Hepatic stellate cell (primary cell): Measurements from ENCODE around the gene SEMA5A.
"Not testable (repeated sequence)": the region's sequence is repeated elsewhere in the genome, so short reads cannot be mapped to it uniquely, and the experiment has no call there.

Experiments used
- DNase-seq: peaks from one replicate; pipeline ENCODE4 v3.0.0; 2011; ENCODE audit warnings: low spot score

Gene SEMA5A

DNA sequence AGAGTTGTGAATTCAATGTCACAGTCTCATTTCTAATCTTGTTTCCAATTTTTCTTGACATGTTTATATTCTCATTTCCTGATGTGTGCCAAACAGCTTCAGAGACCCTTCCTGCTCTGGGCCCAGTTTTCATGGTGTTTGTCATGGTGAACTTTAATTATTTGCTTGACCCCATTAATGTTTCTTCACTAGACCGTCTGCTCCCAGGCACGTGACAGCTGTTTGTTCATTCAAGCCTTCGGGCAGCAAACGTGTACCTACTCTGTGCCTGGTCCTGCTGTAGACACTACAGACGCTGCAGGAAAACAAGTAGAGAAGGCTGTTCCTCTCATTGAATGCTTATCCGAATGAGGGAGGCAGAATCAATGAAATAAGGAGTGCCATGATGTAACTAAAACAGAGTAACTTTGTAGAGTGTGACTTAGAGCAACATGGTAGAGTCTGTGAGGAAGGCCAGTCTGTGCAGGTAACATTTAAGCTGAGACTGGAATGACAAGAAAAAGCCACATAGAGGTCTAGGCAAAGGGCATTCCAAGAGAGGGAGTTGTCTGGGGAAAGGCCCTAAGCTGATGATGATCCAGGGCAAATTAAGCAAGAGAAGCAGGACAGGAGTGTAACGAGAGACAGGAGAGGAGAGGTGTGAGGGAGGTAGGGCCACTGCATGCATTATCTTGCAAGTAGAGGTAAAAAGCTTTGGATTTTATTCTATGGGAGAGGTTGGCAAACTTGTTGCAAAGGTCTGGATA, 191.4 kb downstream of the SEMA5A start:
- DNase-seq = no peak

- not testable (repeated sequence) for DNase-seq
Measured at GRCh38 chr5:9353048-9353447, 192.8 kb downstream of the SEMA5A start.

GRCh38 chr5:9351546-9351945, 194.3 kb downstream of the SEMA5A start:
- no peak for DNase-seq

GRCh38 chr5:9350301-9350797, 195.5 kb downstream of the SEMA5A start:
- DNase-seq = peak; percentile 24

- peak; percentile 33 for DNase-seq
Measured at GRCh38 chr5:9348401-9348996, 197.4 kb downstream of the SEMA5A start.

- no peak for DNase-seq
Measured at GRCh38 chr5:9347541-9348295, 198.2 kb downstream of the SEMA5A start.

DNA sequence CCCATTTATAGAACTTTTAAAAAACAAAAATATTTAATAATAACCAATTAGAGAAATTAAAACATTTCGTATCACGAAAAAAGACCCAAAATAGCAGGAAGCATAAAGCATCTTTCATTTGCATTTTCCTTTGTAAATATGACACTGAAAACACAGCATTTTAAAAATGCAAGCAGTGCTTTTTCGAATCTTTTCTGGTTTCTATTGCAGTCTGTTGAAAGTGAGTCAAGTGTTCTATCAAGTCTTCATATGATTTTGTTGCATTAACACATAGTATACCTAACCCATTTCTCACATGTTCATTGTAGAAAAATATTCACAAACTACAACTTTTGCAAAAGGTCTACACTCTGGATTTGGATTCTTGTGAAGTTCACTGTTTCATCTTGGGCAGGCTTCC, 198.8 kb downstream of the SEMA5A start:
- no peak for DNase-seq

GRCh38 chr5:9344751-9345240, 201.1 kb downstream of the SEMA5A start:
- DNase-seq = no peak

DNA sequence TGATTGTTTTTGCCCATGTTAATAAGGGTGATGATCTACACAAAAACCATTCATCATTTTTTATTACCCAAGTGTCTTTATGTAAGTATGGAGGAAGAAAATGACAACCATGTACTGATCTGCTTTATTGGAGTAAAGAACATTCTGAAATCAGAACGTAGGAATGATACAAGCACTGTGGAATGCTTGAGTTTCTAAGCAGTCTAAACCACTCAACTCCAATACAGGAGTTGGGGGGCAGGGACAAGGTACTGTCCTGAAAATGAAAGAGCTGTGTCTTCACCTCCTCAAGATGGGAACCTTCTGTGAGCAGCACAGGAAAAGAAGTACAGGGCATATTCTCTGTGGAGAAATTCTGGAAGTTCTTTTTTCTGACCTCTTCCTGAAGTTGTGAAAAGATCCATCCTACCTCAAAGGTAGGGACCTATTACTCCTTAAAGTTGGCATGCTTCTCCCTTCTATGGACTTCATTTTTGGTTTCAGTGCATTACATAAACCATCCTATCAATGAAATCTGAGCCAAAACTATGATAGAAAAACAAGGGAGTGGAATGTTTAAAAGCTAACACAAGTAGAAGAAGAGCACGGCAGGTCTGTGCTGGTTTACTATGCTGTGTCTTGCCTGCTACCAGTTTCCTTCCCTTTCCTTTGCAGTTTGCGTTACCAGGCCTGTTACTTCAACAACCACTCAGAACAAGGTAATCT, 202.6 kb downstream of the SEMA5A start:
- peak; percentile 22 for DNase-seq

DNA sequence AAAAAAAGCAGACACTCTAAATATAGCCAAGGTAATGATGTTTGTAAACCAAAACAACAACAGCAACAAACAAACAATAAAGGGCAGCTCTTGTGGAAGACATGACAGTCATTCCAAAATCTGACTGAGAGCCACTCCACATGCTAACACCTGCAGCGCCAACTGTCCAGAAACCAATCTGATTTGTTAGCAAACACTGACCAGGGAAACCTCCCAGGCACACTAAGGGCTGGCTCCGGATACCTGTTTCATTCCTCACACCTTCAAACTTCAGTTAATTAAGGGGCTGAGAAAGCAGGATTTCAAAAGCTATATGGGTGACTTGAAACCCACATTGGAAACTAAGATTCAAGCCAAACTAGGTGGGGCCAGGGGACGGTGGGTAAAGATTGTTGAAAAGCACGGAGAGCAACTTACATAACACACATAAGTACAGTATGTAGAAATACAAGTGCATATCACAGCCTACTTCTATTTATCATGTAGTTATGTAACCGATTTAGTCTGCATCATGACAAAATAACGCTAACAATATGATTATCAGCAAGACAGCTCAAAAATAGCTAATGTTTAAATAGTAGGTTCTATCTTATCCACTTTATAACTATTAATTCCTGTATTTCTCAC, 203.6 kb downstream of the SEMA5A start:
- no peak for DNase-seq

GRCh38 chr5:9340085-9340484, 205.8 kb downstream of the SEMA5A start:
- no peak for DNase-seq

DNA sequence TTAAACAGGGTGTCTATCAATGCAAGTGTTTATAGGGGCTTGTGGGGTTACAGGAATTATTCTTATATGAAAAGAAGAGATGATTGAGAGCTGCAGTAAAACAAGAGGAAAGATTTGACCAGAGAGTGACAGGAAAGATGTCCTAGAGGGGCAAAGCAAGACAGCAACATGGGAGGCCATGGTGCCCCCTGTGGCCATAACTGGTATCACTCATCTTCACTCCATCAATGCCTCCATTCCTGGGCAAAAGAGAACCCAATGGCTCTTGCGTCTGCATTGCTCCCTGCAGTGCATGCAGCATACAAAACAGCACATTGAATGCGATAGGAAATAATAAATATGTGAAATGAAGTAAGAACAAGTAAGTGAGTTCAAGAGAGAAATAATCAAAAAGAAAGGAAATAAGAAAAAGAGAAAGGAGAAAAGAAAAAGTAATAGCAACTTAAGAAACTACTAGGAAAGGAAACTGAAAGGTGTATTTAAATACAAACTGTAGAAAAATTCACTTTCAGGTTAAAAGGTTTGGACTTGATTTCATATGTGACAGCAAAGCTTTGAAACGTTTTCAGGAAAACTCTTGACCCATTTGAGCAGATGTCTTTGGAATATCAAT, 206.6 kb downstream of the SEMA5A start:
- no peak for DNase-seq

- no peak for DNase-seq
Measured at GRCh38 chr5:9338796-9339195, 207.1 kb downstream of the SEMA5A start.

DNA sequence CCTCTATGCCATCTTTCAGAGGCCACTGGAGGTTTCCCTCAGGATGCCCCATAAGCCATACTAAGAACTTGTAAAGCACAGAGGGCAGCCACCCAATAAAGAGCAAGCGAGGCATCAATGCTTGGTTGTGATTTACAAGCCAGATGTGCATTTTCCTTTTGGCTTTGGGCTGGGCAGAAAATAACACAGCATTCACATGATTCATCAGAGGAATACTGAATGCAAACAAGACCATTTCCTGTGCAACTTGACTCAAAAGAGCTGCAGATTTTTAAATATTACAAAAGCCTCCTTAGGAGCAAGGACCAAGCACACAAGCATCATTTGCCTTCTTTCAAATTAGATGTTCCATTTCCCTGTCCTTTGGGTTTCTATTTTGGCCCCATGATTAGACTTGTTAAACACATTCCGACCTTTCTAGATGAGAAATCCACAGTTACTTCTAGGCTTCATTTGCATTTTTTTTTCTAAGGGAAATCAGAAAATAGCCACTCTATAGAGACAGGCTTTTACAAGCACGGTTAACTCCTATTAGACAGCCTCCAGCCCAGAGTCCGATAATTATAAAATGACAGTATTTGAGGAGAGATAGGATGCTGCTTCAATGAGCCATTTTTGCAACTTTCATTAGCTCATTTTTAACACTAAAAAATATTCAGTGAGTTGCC, 207.8 kb downstream of the SEMA5A start:
- DNase-seq = peak; percentile 27

DNA sequence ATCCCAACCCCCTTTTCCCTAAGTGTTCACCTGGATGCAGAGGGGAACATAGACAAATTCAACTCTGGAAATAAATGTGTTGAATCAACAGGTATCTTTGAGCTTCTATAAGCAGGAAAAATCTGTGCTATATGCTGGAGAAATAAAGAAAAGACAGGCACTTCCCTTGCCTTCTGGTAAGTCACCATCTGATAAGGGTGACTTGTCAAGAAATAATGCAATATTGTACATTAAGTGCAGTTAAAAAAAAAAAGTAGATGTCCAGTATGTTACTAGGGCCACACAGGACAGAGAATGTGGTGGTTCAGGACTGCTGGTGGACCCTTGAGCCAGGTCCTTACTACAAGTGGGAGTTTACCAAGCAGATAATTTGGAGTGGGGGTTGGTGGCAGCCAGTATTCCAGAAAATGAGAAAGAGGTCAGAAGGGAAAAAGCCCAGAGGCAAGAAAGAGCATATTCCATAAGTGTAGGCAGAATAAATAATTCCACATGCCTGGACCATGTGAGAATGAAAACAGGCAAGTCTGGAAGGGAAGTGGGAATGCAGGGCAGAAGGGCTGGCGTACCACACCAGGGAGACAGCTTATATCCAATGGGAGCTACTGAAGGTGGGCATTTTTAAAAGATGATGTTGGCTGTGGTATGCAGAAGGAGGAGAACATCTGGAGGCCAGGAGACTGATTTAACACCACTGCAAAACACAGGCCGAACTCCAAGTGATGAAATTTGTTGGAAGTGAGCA, 209.9 kb downstream of the SEMA5A start:
- no peak for DNase-seq

DNA sequence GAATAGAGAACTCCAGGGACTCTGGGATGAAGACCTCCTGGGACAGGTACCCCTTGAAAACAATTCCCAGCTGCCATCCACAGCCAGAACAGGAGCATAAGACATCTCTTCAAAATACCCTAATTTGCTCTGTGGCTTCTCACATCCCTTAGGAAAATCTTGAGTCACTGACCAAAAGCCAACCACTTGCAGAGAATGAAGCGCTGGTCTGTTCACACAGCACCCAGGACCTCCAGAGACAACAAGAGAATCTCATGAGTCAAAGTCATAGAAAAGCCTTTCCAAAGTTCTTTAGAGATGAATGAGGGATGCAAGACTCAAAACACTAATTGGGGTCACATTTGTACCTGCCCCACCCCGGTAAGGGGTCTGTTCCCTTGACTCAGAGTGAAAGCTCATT, 210.6 kb downstream of the SEMA5A start:
- DNase-seq = no peak

DNA sequence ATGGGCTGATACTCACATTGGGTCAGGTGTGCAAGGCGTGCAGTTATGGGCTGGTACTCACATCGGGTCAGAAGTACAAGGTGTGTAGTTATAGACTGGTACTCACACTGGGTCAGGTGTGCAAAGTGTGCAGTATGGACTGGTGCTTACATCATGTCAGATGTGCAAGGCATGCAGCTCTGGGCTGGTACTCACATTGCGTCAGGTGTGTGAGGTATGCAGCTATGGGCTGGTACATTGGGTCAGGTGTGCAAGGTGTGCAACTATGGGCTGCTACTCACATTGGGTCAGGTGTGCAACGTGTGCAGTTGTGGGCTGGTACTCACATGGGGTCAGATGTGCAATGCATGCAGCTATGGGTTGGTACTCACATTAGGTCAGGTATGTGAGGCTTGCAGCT, 213.8 kb downstream of the SEMA5A start:
- DNase-seq = no peak

GRCh38 chr5:9331372-9331771, 214.5 kb downstream of the SEMA5A start:
- DNase-seq = no peak

DNA sequence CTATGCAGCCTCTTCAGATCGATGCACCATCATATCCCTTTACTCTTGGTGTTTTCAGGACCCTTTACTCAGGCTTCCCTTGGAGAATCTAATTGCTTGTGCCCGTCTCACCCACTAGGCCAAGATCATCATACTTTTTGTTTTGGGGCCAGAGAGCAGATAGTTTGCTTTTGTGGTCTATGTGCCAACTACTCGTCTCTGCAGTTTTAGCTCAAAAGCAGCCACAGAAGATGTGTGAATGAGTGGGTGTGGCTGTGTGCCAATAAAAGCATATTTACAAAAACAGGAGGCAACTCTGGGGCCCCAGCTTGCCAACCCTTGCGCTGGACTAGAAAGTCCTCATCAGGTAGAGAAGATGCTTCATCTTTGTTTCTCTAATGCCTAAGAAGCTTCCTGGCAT, 216.8 kb downstream of the SEMA5A start:
- no peak for DNase-seq

GRCh38 chr5:9325549-9325948, 220.3 kb downstream of the SEMA5A start:
- no peak for DNase-seq
